ENCODE measurements around the gene KIAA0825. TPM values are rescaled to one million over a fixed set of nuclear protein-coding genes. Genes with fewer than 3 reads are reported as not detected.

KIAA0825 gene
- total and polyA plus RNA-seq, 2 experiments from 2014 or later = 3.0 to 7.0 TPM

- H3K79me2 ChIP-seq (ENCODE audit: insufficient read depth) = no peaks in the 10 kb centered on the region
- H3K4me2 ChIP-seq (ENCODE audit: unreplicated experiment) = no peak overlapping the region
- TF ChIP-seq EZH2 (IDR thresholded peaks at IDR 0.05; ENCODE audit: insufficient read depth, poor library complexity, severe bottlenecking) (no peak), EZH2phosphoT487 (IDR thresholded peaks at IDR 0.05; ENCODE audit: insufficient read depth, low read depth) (no peak)
- no peaks in the 10 kb centered on the region for H4K20me1 ChIP-seq (ENCODE audit: insufficient read depth)
- H3K4me1 ChIP-seq (ENCODE audit: insufficient read depth) = no peaks in the 10 kb centered on the region
- no peaks in the 10 kb centered on the region for H3K9me2 ChIP-seq (ENCODE audit: insufficient read depth)
- H3K9me3 ChIP-seq (ENCODE audit: low read depth) = no peaks in the 10 kb centered on the region
- H3K36me3 ChIP-seq (ENCODE audit: low read depth) = no peaks in the 10 kb centered on the region
- no peak overlapping the region for H3K9ac ChIP-seq
- no peak overlapping the region for H3K27ac ChIP-seq
- H2AFZ ChIP-seq = no peak overlapping the region
- in situ Hi-C loops (cut with MboI) = no loop called here
- DNase-seq = no peak
- H3K27me3 ChIP-seq (replicated peaks; ENCODE audit: insufficient read depth) = no peaks in the 10 kb centered on the region
- no peaks in the 10 kb centered on the region for H3F3A ChIP-seq (ENCODE audit: insufficient read depth)
- no peak overlapping the region for H3K4me3 ChIP-seq
- 56 to 57% methylated on average over 4 of the region's 4 CpGs for WGBS, 2 experiments (ENCODE audit: low coverage in 1 of 2, low lambda C conversion rate in 2 of 2, missing lambda C conversion rate in 2 of 2)
These were observed 264.8 kb downstream of the KIAA0825 start for GRCh38 chr5:94353605-94354004.

GRCh38 chr5:94347130-94347529 lies 271.3 kb downstream of the KIAA0825 start:
- in situ Hi-C loops (cut with MboI) = no loop called here
- Histone ChIP-seq H4K20me1 (ENCODE audit: insufficient read depth) (no peaks in the 10 kb centered on the region), H3K4me2 (ENCODE audit: unreplicated experiment) (no peak overlapping the region), H3K9ac (no peak overlapping the region), H3K36me3 (ENCODE audit: low read depth) (no peaks in the 10 kb centered on the region), H3K9me3 (ENCODE audit: low read depth) (no peaks in the 10 kb centered on the region), H3K9me2 (ENCODE audit: insufficient read depth) (no peaks in the 10 kb centered on the region), H3K27me3 (replicated peaks; ENCODE audit: insufficient read depth) (no peaks in the 10 kb centered on the region), H3K4me3 (no peak overlapping the region), H3K27ac (no peak overlapping the region), H3K79me2 (ENCODE audit: insufficient read depth) (no peaks in the 10 kb centered on the region), H2AFZ (no peak overlapping the region), H3K4me1 (ENCODE audit: insufficient read depth) (no peaks in the 10 kb centered on the region), H3F3A (ENCODE audit: insufficient read depth) (no peaks in the 10 kb centered on the region)
- DNase-seq = no peak
- 85 to 88% methylated on average over 8 of the region's 8 CpGs for WGBS, 2 experiments (ENCODE audit: low coverage in 1 of 2, low lambda C conversion rate in 2 of 2, missing lambda C conversion rate in 2 of 2)
- TF ChIP-seq EZH2phosphoT487 (IDR thresholded peaks at IDR 0.05; ENCODE audit: insufficient read depth, low read depth) (no peak), EZH2 (IDR thresholded peaks at IDR 0.05; ENCODE audit: insufficient read depth, poor library complexity, severe bottlenecking) (no peak)

GRCh38 chr5:94345257-94345656 lies 273.1 kb downstream of the KIAA0825 start:
- Histone ChIP-seq H3K36me3 (ENCODE audit: low read depth) (no peaks in the 10 kb centered on the region), H3K9me3 (ENCODE audit: low read depth) (no peaks in the 10 kb centered on the region), H3K79me2 (ENCODE audit: insufficient read depth) (no peaks in the 10 kb centered on the region), H3K9ac (no peak overlapping the region), H4K20me1 (ENCODE audit: insufficient read depth) (no peaks in the 10 kb centered on the region), H3K9me2 (ENCODE audit: insufficient read depth) (no peaks in the 10 kb centered on the region), H3F3A (ENCODE audit: insufficient read depth) (no peaks in the 10 kb centered on the region), H2AFZ (no peak overlapping the region), H3K4me3 (no peak overlapping the region), H3K27me3 (replicated peaks; ENCODE audit: insufficient read depth) (no peaks in the 10 kb centered on the region), H3K27ac (no peak overlapping the region), H3K4me1 (ENCODE audit: insufficient read depth) (no peaks in the 10 kb centered on the region), H3K4me2 (ENCODE audit: unreplicated experiment) (no peak overlapping the region)
- TF ChIP-seq EZH2phosphoT487 (IDR thresholded peaks at IDR 0.05; ENCODE audit: insufficient read depth, low read depth) = no peak
- TF ChIP-seq EZH2 (IDR thresholded peaks at IDR 0.05; ENCODE audit: insufficient read depth, poor library complexity, severe bottlenecking) = no peak
- no peak for DNase-seq
- in situ Hi-C loops (cut with MboI) = no loop called here

- no peak for DNase-seq
- TF ChIP-seq EZH2phosphoT487 (IDR thresholded peaks at IDR 0.05; ENCODE audit: insufficient read depth, low read depth) = no peak
- TF ChIP-seq EZH2 (IDR thresholded peaks at IDR 0.05; ENCODE audit: insufficient read depth, poor library complexity, severe bottlenecking) = no peak
- H2AFZ ChIP-seq = no peak overlapping the region
- H3K36me3 ChIP-seq (ENCODE audit: low read depth) = no peaks in the 10 kb centered on the region
- no peak overlapping the region for H3K4me3 ChIP-seq
- no peaks in the 10 kb centered on the region for H3K9me3 ChIP-seq (ENCODE audit: low read depth)
- in situ Hi-C loops (cut with MboI) = no loop called here
- H3K27ac ChIP-seq = no peak overlapping the region
- H3K4me1 ChIP-seq (ENCODE audit: insufficient read depth) = no peaks in the 10 kb centered on the region
- no peak overlapping the region for H3K4me2 ChIP-seq (ENCODE audit: unreplicated experiment)
- H3K9me2 ChIP-seq (ENCODE audit: insufficient read depth) = no peaks in the 10 kb centered on the region
- H3K79me2 ChIP-seq (ENCODE audit: insufficient read depth) = no peaks in the 10 kb centered on the region
- H4K20me1 ChIP-seq (ENCODE audit: insufficient read depth) = no peaks in the 10 kb centered on the region
- H3K27me3 ChIP-seq (replicated peaks; ENCODE audit: insufficient read depth) = no peaks in the 10 kb centered on the region
- WGBS, 2 experiments (ENCODE audit: low coverage in 1 of 2, low lambda C conversion rate in 2 of 2, missing lambda C conversion rate in 2 of 2) = 96 to 97% methylated on average over 1 of the region's 1 CpG
- H3K9ac ChIP-seq = no peak overlapping the region
- H3F3A ChIP-seq (ENCODE audit: insufficient read depth) = no peaks in the 10 kb centered on the region
These were observed 280.8 kb downstream of the KIAA0825 start for GRCh38 chr5:94337617-94338016.

- no peak for TF ChIP-seq EZH2 (IDR thresholded peaks at IDR 0.05; ENCODE audit: insufficient read depth, poor library complexity, severe bottlenecking)
- TF ChIP-seq EZH2phosphoT487 (IDR thresholded peaks at IDR 0.05; ENCODE audit: insufficient read depth, low read depth) = no peak
- H3F3A ChIP-seq (ENCODE audit: insufficient read depth) = no peaks in the 10 kb centered on the region
- no peak overlapping the region for H3K9ac ChIP-seq
- no peaks in the 10 kb centered on the region for H3K79me2 ChIP-seq (ENCODE audit: insufficient read depth)
- no peak for DNase-seq
- H3K9me2 ChIP-seq (ENCODE audit: insufficient read depth) = no peaks in the 10 kb centered on the region
- 78 to 87% methylated on average over 2 of the region's 2 CpGs for WGBS, 2 experiments (ENCODE audit: low coverage in 1 of 2, low lambda C conversion rate in 2 of 2, missing lambda C conversion rate in 2 of 2)
- H3K27ac ChIP-seq = no peak overlapping the region
- H3K36me3 ChIP-seq (ENCODE audit: low read depth) = no peaks in the 10 kb centered on the region
- no peak overlapping the region for H3K4me3 ChIP-seq
- in situ Hi-C loops (cut with MboI) = no loop called here
- H3K4me2 ChIP-seq (ENCODE audit: unreplicated experiment) = no peak overlapping the region
- no peaks in the 10 kb centered on the region for H4K20me1 ChIP-seq (ENCODE audit: insufficient read depth)
- H3K9me3 ChIP-seq (ENCODE audit: low read depth) = no peaks in the 10 kb centered on the region
- H3K4me1 ChIP-seq (ENCODE audit: insufficient read depth) = no peaks in the 10 kb centered on the region
- H2AFZ ChIP-seq = no peak overlapping the region
- no peaks in the 10 kb centered on the region for H3K27me3 ChIP-seq (replicated peaks; ENCODE audit: insufficient read depth)
These were observed 282.5 kb downstream of the KIAA0825 start for GRCh38 chr5:94335936-94336335.
